ENCODE results near the gene TP53BP1. TPM values are rescaled to one million over a fixed set of nuclear protein-coding genes. Genes with fewer than 3 reads are reported as not detected.

The TP53BP1 gene
- total RNA-seq, 4 donors from 2014 or later: 9.0 to 17.0 (median 13.3) TPM

- Histone ChIP-seq H3K4me1 (no peaks in the 10 kb centered on the region), H3K4me3 (no peak overlapping the region), H3K9me3 (no peaks in the 10 kb centered on the region), H3K27me3 (no peaks in the 10 kb centered on the region), H3K27ac (no peak overlapping the region), H3K36me3 (peaks cover 0 to 14% of the 10 kb centered on the region in 2 donors)
- intact Hi-C loops (cut with DNase I; ENCODE audit: low total_unique reads): no loop called here
- in situ Hi-C loops (cut with MboI; ENCODE audit: low sequenced_read_pairs in 4 of 4): no loop called here
- DNase-seq (no peak), ATAC-seq (no peak)
- TF ChIP-seq POLR2A (IDR thresholded peaks at IDR 0.05) (no peak), CTCF (IDR thresholded peaks at IDR 0.05 in 4 of 5, conservative IDR thresholded peaks at IDR 0.05 in 1 of 5) (no peak)
Observed at GRCh38 chr15:43524254-43524845, 31.4 kb upstream of the TP53BP1 start.

GRCh38 chr15:43523646-43524045 lies 30.7 kb upstream of the TP53BP1 start:
- Histone ChIP-seq H3K4me1 (peaks cover under 1 to 5% of the 10 kb centered on the region in 2 donors), H3K9me3 (no peaks in the 10 kb centered on the region), H3K27ac (no peak overlapping the region), H3K27me3 (no peaks in the 10 kb centered on the region), H3K4me3 (no peak overlapping the region), H3K36me3 (peaks cover 0 to 14% of the 10 kb centered on the region in 2 donors)
- no peak for DNase-seq
- intact Hi-C loops (cut with DNase I; ENCODE audit: low total_unique reads): no loop called here
- TF ChIP-seq CTCF (IDR thresholded peaks at IDR 0.05 in 4 of 5, conservative IDR thresholded peaks at IDR 0.05 in 1 of 5): no peak
- TF ChIP-seq POLR2A (IDR thresholded peaks at IDR 0.05): no peak
- in situ Hi-C loops (cut with MboI; ENCODE audit: low sequenced_read_pairs in 4 of 4): no loop called here
- no peak for ATAC-seq

- ATAC-seq (no peak), DNase-seq (no peak)
- H3K4me1 ChIP-seq: peaks cover 6 to 9% of the 10 kb centered on the region in 2 donors
- peaks cover 0 to 4% (median 0%) of the 10 kb centered on the region in 3 donors for H3K27me3 ChIP-seq
- no peaks in the 10 kb centered on the region for H3K9me3 ChIP-seq
- H3K4me3 ChIP-seq: no peak overlapping the region
- in situ Hi-C loops (cut with MboI; ENCODE audit: low sequenced_read_pairs in 4 of 4): no loop called here
- H3K27ac ChIP-seq: no peak overlapping the region
- no peak for TF ChIP-seq POLR2A (IDR thresholded peaks at IDR 0.05)
- TF ChIP-seq CTCF (IDR thresholded peaks at IDR 0.05 in 4 of 5, conservative IDR thresholded peaks at IDR 0.05 in 1 of 5): no peak
- H3K36me3 ChIP-seq: peaks cover 0 to 14% of the 10 kb centered on the region in 2 donors
- intact Hi-C loops (cut with DNase I; ENCODE audit: low total_unique reads): no loop called here
Observed at GRCh38 chr15:43522247-43522646, 29.3 kb upstream of the TP53BP1 start.

- no peak for ATAC-seq
- peaks cover 0 to 4% (median 0%) of the 10 kb centered on the region in 3 donors for H3K27me3 ChIP-seq
- H3K9me3 ChIP-seq: no peaks in the 10 kb centered on the region
- H3K4me1 ChIP-seq: peaks cover 8 to 9% of the 10 kb centered on the region in 2 donors
- in situ Hi-C loops (cut with MboI; ENCODE audit: low sequenced_read_pairs in 4 of 4): no loop called here
- TF ChIP-seq CTCF (IDR thresholded peaks at IDR 0.05 in 4 of 5, conservative IDR thresholded peaks at IDR 0.05 in 1 of 5): no peak
- no peak for TF ChIP-seq POLR2A (IDR thresholded peaks at IDR 0.05)
- no peak overlapping the region for H3K4me3 ChIP-seq
- H3K36me3 ChIP-seq: peaks cover 0 to 14% of the 10 kb centered on the region in 2 donors
- intact Hi-C loops (cut with DNase I; ENCODE audit: low total_unique reads): no loop called here
- H3K27ac ChIP-seq: no peak overlapping the region
- no peak for DNase-seq
Observed at GRCh38 chr15:43521419-43521818, 28.5 kb upstream of the TP53BP1 start.

- no peak for DNase-seq
- in situ Hi-C loops (cut with MboI; ENCODE audit: low sequenced_read_pairs in 4 of 4): no loop called here
- H3K27ac ChIP-seq: no peak overlapping the region
- H3K9me3 ChIP-seq: no peaks in the 10 kb centered on the region
- no peak for ATAC-seq
- peaks cover 8 to 18% of the 10 kb centered on the region in 2 donors for H3K4me1 ChIP-seq
- intact Hi-C loops (cut with DNase I; ENCODE audit: low total_unique reads): no loop called here
- peaks cover 0 to 4% (median 0%) of the 10 kb centered on the region in 3 donors for H3K27me3 ChIP-seq
- TF ChIP-seq POLR2A (IDR thresholded peaks at IDR 0.05): no peak
- TF ChIP-seq CTCF (IDR thresholded peaks at IDR 0.05 in 4 of 5, conservative IDR thresholded peaks at IDR 0.05 in 1 of 5): no peak
- peaks cover 0 to 14% of the 10 kb centered on the region in 2 donors for H3K36me3 ChIP-seq
- no peak overlapping the region for H3K4me3 ChIP-seq
Observed at GRCh38 chr15:43520138-43520537, 27.2 kb upstream of the TP53BP1 start.
